Measurements from ENCODE around the gene RACK1.
A peak's percentile ranks its signal among the peaks of the same experiment; 100 is the strongest.

Gene RACK1

DNA sequence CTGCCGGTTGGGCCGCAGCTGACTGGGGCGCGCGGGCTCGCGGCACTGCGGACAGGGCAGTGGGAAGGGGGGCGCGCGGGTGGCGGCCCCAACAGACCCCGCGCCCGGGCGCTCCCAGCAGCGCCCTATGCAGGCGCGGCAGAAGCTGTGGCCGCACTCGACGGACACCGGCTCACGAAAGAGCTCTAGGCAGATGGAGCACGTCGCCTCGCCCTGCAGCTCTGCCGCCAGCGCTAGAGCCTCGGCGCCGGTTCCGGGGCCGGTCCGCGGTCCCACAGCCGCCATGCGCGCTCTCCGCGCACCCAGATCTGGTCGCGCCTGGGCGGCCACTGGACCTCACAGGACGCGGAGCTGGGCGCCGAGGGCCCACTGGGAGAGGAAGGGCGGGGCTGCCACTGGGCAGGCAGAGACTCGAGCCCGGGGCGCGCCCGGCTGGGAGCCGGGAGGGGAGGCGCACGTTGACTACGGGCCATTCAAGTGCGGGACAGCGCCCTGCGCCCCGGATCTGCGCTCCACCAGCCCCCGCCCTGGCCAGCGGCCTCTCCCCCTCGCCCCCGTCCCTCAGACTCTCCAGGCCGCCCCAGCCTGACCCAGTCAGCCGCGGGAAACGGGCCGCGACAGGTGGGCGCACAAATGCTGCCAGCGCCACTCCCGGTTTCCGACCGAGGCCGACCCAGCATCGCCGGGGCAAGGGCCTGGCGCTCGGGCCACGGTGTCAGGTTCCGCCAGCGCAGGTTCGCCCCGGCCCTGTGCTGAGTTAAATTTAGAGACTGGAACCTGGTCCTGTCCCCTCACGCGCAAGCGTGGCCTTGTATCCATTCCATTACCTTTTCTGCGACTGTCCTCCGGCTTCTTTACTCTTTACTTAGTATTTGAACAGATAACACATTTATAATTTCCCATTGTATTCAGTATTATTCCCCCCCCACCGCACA, 38.6 kb downstream of the RACK1 start, which contains the start of gene TRIM7:
TRIM7 (minus strand) TSS at position 371 of the 935 bp plus-strand sequence; CDS start at position 285, 86 bp downstream.
- TF ChIP-seq TCF12 (IDR thresholded peaks at IDR 0.05; ENCODE audit: low read depth) (no peak; the same call in 1 of the 2 replicates), NFIC (IDR thresholded peaks at IDR 0.05) (0 out of 2 replicates have a peak, but pooled peaks have one; percentile 23), TAF1 (IDR thresholded peaks at IDR 0.05; ENCODE audit: low read depth) (peak; percentile 45), FOXM1 (IDR thresholded peaks at IDR 0.05; ENCODE audit: borderline replicate concordance, low read depth) (no peak), EP300 (IDR thresholded peaks at IDR 0.05; ENCODE audit: borderline replicate concordance) (no peak), ZBTB7A (IDR thresholded peaks at IDR 0.05; ENCODE audit: low read depth) (peak; percentile 29; the same call in 1 of the 2 replicates), EGR1 (IDR thresholded peaks at IDR 0.05) (no peak), RAD21 (IDR thresholded peaks at IDR 0.05; ENCODE audit: low read depth) (no peak), CREB1 (IDR thresholded peaks at IDR 0.05; ENCODE audit: low read depth) (no peak), TEAD4 (IDR thresholded peaks at IDR 0.05) (no peak), YY1 (IDR thresholded peaks at IDR 0.05; ENCODE audit: low read depth) (peak; percentile 70), CEBPB (IDR thresholded peaks at IDR 0.05) (no peak)
- TF ChIP-seq, protein P1, sequence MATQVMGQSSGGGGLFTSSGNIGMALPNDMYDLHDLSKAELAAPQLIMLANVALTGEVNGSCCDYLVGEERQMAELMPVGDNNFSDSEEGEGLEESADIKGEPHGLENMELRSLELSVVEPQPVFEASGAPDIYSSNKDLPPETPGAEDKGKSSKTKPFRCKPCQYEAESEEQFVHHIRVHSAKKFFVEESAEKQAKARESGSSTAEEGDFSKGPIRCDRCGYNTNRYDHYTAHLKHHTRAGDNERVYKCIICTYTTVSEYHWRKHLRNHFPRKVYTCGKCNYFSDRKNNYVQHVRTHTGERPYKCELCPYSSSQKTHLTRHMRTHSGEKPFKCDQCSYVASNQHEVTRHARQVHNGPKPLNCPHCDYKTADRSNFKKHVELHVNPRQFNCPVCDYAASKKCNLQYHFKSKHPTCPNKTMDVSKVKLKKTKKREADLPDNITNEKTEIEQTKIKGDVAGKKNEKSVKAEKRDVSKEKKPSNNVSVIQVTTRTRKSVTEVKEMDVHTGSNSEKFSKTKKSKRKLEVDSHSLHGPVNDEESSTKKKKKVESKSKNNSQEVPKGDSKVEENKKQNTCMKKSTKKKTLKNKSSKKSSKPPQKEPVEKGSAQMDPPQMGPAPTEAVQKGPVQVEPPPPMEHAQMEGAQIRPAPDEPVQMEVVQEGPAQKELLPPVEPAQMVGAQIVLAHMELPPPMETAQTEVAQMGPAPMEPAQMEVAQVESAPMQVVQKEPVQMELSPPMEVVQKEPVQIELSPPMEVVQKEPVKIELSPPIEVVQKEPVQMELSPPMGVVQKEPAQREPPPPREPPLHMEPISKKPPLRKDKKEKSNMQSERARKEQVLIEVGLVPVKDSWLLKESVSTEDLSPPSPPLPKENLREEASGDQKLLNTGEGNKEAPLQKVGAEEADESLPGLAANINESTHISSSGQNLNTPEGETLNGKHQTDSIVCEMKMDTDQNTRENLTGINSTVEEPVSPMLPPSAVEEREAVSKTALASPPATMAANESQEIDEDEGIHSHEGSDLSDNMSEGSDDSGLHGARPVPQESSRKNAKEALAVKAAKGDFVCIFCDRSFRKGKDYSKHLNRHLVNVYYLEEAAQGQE (IDR thresholded peaks at IDR 0.05; ENCODE audit: low read depth), result no peak
- TF ChIP-seq, protein P2, sequence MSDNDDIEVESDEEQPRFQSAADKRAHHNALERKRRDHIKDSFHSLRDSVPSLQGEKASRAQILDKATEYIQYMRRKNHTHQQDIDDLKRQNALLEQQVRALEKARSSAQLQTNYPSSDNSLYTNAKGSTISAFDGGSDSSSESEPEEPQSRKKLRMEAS (IDR thresholded peaks at IDR 0.05), result peak; percentile 30
- TF ChIP-seq, protein P3, sequence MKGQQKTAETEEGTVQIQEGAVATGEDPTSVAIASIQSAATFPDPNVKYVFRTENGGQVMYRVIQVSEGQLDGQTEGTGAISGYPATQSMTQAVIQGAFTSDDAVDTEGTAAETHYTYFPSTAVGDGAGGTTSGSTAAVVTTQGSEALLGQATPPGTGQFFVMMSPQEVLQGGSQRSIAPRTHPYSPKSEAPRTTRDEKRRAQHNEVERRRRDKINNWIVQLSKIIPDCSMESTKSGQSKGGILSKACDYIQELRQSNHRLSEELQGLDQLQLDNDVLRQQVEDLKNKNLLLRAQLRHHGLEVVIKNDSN (IDR thresholded peaks at IDR 0.05), result no peak

DNA sequence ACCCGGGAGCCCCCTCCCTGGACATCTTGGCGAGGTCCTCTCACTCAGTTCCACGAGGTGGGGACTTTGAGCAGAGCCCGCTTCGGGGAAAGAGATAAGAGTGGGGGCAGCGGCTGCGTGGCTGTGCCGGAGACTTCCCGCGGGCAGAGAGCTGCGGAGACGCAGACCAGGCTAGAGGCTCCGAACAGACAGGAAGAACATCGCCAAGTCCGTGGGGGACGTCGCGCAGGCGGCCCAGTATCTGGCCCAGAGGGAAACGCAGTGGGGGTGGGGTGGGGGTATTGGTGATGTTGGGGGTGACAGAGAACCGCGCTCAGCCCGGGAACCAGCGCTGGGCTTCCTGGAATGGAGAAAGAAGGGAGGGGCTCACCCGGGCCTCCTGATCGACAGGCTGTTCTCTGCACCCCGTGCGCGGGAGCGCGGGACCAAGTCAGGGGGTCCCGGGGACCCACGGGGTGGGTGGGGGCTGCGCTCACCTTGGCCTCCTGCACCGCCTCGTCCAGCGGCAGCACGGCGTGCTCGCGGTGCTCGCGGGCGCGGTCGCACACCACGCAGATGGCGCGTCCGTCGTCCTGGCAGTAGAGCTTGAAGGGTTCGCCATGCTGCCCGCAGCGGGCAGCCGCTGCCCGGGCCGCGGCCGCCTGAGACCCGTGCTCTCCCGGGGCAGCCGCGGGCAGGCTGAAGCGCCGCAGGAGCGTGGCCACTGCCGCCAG, 39.4 kb downstream of the RACK1 start:
- no peak for TF ChIP-seq YY1 (IDR thresholded peaks at IDR 0.05; ENCODE audit: low read depth)
- TF ChIP-seq, protein P2 (IDR thresholded peaks at IDR 0.05), result peak; percentile 90

DNA sequence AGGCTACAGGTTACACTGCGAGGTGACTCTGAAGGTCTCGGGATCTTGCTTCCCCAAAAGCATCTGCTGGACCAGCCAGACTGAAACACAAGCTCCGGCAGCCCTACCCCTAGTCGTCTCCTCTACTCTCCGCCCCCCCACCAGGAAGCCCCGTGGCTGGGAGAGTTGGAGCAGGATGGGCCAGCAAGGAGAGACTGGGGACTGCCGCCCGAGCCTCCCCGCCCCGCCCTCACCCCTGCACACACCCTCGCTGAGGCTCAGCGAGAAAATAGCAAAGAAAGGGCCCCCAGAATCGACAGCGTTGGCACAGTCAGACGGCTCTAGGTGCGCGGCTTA, 40.0 kb downstream of the RACK1 start:
- no peak for TF ChIP-seq RAD21 (IDR thresholded peaks at IDR 0.05; ENCODE audit: low read depth)
- TF ChIP-seq TEAD4 (IDR thresholded peaks at IDR 0.05), result no peak
- no peak for TF ChIP-seq EGR1 (IDR thresholded peaks at IDR 0.05)
- TF ChIP-seq YY1 (IDR thresholded peaks at IDR 0.05; ENCODE audit: low read depth), result no peak
- TF ChIP-seq TCF12 (IDR thresholded peaks at IDR 0.05; ENCODE audit: low read depth), result no peak
- TF ChIP-seq, protein P1 (IDR thresholded peaks at IDR 0.05; ENCODE audit: low read depth), result no peak
- TF ChIP-seq NFIC (IDR thresholded peaks at IDR 0.05), result no peak
- TF ChIP-seq, protein P3 (IDR thresholded peaks at IDR 0.05), result no peak
- TF ChIP-seq, protein P2 (IDR thresholded peaks at IDR 0.05), result no peak
- TF ChIP-seq EP300 (IDR thresholded peaks at IDR 0.05; ENCODE audit: borderline replicate concordance), result no peak
- TF ChIP-seq CEBPB (IDR thresholded peaks at IDR 0.05), result no peak

DNA sequence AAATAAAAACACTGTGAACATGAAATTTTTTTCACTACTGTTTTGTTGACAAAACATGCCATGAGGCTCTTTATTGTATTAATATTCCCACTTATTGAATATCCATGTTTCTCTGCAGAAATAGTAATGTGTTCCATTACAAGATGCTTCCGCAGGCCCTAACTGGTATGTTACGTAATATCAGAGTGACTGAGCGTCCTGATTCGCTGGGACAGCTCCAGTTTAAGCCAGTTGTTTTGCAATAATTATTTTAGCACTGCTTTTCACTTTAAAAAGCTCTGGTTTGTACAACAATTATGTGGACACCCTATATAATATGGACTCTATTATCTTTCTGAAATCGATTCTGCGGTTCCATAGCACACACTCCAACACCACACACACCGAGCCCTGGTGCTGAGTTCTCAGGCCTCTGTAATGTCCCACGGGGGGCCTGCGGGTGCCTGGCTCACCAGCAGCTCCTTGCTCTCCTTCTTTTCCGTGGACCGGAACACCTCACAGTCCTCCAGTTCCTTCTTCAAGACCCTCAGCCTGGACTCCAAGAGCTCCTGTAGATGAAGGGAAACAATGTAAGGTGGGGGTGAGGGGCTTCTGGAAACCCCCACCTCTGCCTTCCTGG, 40.5 kb downstream of the RACK1 start:
- TF ChIP-seq TCF12 (IDR thresholded peaks at IDR 0.05; ENCODE audit: low read depth) (no peak), CEBPB (IDR thresholded peaks at IDR 0.05) (peak; percentile 45)

DNA sequence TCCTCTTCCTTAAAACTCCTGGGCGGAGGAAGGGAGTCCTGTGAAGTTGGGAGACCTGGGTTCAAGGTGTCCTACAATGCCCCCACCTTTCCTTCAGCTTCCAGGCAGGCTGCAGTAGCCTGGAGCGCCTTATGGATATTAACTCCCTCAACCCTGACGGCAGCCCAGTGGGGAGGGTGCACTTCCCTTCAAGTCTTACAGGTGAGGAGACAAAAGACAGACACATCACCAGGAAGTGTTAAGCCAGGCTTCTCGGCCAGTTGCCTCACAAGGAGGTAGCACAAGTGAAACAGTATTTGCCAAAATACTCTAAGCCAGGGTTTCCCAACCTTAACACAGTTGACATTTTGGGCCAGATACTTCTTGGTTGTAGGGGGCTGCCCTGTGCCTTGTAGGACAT, 42.9 kb downstream of the RACK1 start:
- TF ChIP-seq, protein P3 (IDR thresholded peaks at IDR 0.05), result no peak
- TF ChIP-seq EP300 (IDR thresholded peaks at IDR 0.05; ENCODE audit: borderline replicate concordance) (no peak), TAF1 (IDR thresholded peaks at IDR 0.05; ENCODE audit: low read depth) (no peak), TEAD4 (IDR thresholded peaks at IDR 0.05) (no peak), CREB1 (IDR thresholded peaks at IDR 0.05; ENCODE audit: low read depth) (no peak), YY1 (IDR thresholded peaks at IDR 0.05; ENCODE audit: low read depth) (no peak), ZBTB7A (IDR thresholded peaks at IDR 0.05; ENCODE audit: low read depth) (no peak), EGR1 (IDR thresholded peaks at IDR 0.05) (no peak), FOXM1 (IDR thresholded peaks at IDR 0.05; ENCODE audit: borderline replicate concordance, low read depth) (no peak)
